Panc1 (cell line): ENCODE data around the gene DPH2. TPM values are rescaled to one million over a fixed set of nuclear protein-coding genes. Genes with fewer than 3 reads are reported as not detected.

ENCODE experiments used
- ATAC-seq: fragments of 200-7000 bp; cut with Tn5 transposase; 2 replicates; pipeline ENCODE4 v1.9.1; 2020; ENCODE audit warnings: mild to moderate bottlenecking, moderate library complexity
- BruUV-seq: library from RNA; stranded (reverse); fragments of 400-500 nt; replicated peaks from 2 replicates; lab custom pipeline; 2021; lab: Mats Ljungman, UMichigan
- CTCF ChIA-PET: fragments of 300-600 bp; sonication (Branson Sonifier 250); formaldehyde crosslinking; loops from one replicate; lab custom pipeline; 2022; ENCODE audit warnings: antibody characterized with exemption; lab: Charles Lee
- POLR2A ChIA-PET: fragments of 300-600 bp; sonication (Branson Sonifier 250); formaldehyde crosslinking; loops from one replicate; lab custom pipeline; 2022; ENCODE audit warnings: antibody characterized with exemption; lab: Charles Lee
- DNase-seq: peaks from one replicate; pipeline ENCODE4 v3.0.0-alpha.2; 2010; ENCODE audit warnings: low read depth, low spot score
- H3K27ac ChIP-seq: 2 replicates; pipeline ENCODE4 v1.5.1; 2011; ENCODE audit warnings: mild to moderate bottlenecking, low read length, inconsistent platforms
- H3K27me3 ChIP-seq: fragments of 200-500 bp; sonication (Bioruptor generic); 2 replicates; pipeline ENCODE4 v1.6.0; 2014; ENCODE audit warnings: low read length, inconsistent platforms; ENCODE audit not compliant: control insufficient read depth, insufficient read depth
- H3K36me3 ChIP-seq: fragments of 200-500 bp; sonication (Bioruptor generic); 2 replicates; pipeline ENCODE4 v1.5.1; 2014; ENCODE audit warnings: inconsistent platforms, mild to moderate bottlenecking, low read length, moderate library complexity; ENCODE audit not compliant: control insufficient read depth, insufficient read depth
- H3K4me1 ChIP-seq: 2 replicates; pipeline ENCODE4 v1.5.1; 2011; ENCODE audit warnings: inconsistent platforms, mild to moderate bottlenecking, low read length, moderate library complexity; ENCODE audit not compliant: control insufficient read depth, insufficient read depth
- H3K4me3 ChIP-seq, 2 experiments: 2 replicates each; pipeline ENCODE4 v1.5.1; 2011 to 2012; ENCODE audit warnings: low read depth in 2 of 2, low read length in 2 of 2, mild to moderate bottlenecking in 2 of 2, inconsistent platforms in 1 of 2, moderate library complexity in 1 of 2
- H3K9me3 ChIP-seq: fragments of 200-500 bp; sonication (Bioruptor generic); 2 replicates; pipeline ENCODE4 v1.5.1; 2014; ENCODE audit warnings: low read depth, mild to moderate bottlenecking, inconsistent platforms, low read length, moderate library complexity; ENCODE audit not compliant: control insufficient read depth, insufficient read depth
- POLR2AphosphoS5 ChIP-seq: IDR thresholded peaks from 2 replicates; pipeline ENCODE4 v1.6.1; 2012; ENCODE audit warnings: mild to moderate bottlenecking, low read depth, low read length, moderate library complexity
- REST ChIP-seq, 2 experiments: IDR thresholded peaks; 2 replicates each; pipeline ENCODE4 v1.6.1; 2011 to 2012; ENCODE audit warnings: low read depth in 2 of 2, control low read depth in 1 of 2, low read length in 1 of 2, mild to moderate bottlenecking in 1 of 2, moderate library complexity in 1 of 2; ENCODE audit not compliant: insufficient read depth in 1 of 2
- SIN3A ChIP-seq: IDR thresholded peaks from 2 replicates; pipeline ENCODE4 v1.6.1; 2012; ENCODE audit warnings: low read depth, mild to moderate bottlenecking, low read length, moderate library complexity, borderline replicate concordance; ENCODE audit not compliant: insufficient read depth
- TCF7L2 ChIP-seq: IDR thresholded peaks from 2 replicates; pipeline ENCODE4 v1.6.1; 2011; ENCODE audit warnings: mild to moderate bottlenecking, low read depth, low read length, inconsistent platforms
- in situ Hi-C: cut with HindIII; loops from 2 replicates; pipeline ENCODE4 v1.10.0; 2016; ENCODE audit warnings: low sequenced_read_pairs, low pct_unique_long_range_greater_than_20kb
- intact Hi-C: fragments of 100-400 bp; cut with micrococcal nuclease; formaldehyde crosslinking; loops from one replicate; pipeline ENCODE4 v1.10.0; 2022; ENCODE audit not compliant: unreplicated experiment
- total RNA-seq: library from RNA; stranded (reverse); gene quantifications from one replicate; pipeline ENCODE4 v1.2.1, GENCODE V29; 2021; ENCODE audit not compliant: unreplicated experiment
- TF ChIP-seq, protein P1 (sequence below): fragments of 450-650 bp; IDR thresholded peaks from 2 replicates; pipeline ENCODE4 v1.5.1; 2017; ENCODE audit warnings: mild to moderate bottlenecking

DPH2 gene
- total RNA-seq, 1 experiment from 2014 or later, result 76.0 TPM

- peak overlapping the region; percentile 89 for H3K27ac ChIP-seq
- no TSS peak for BruUV-seq
- DNase-seq (no peak), ATAC-seq (no peak)
- peak overlapping the region; percentile 80 to 85 for H3K4me3 ChIP-seq
- no peaks in the 10 kb centered on the region for H3K9me3 ChIP-seq
- peaks cover 9% of the 10 kb centered on the region; the same call in 1 of the 2 replicates for H3K36me3 ChIP-seq
- in situ Hi-C loops (no loop called here), intact Hi-C loops (no loop called here)
- ChIA-PET CTCF (interaction anchor here (0.5 kb wide), 1 partner anchor 1614 kb away, joined by 10 read pairs; no protein-coding TSS in a partner anchor), POLR2A (interaction anchor here (0.6 kb wide), 1 partner anchor 17 kb away, joined by 5 read pairs; no protein-coding TSS in a partner anchor)
- no peaks in the 10 kb centered on the region for H3K27me3 ChIP-seq
- peaks cover 48% of the 10 kb centered on the region for H3K4me1 ChIP-seq
- no peak for TF ChIP-seq POLR2AphosphoS5
- TF ChIP-seq, protein P1, sequence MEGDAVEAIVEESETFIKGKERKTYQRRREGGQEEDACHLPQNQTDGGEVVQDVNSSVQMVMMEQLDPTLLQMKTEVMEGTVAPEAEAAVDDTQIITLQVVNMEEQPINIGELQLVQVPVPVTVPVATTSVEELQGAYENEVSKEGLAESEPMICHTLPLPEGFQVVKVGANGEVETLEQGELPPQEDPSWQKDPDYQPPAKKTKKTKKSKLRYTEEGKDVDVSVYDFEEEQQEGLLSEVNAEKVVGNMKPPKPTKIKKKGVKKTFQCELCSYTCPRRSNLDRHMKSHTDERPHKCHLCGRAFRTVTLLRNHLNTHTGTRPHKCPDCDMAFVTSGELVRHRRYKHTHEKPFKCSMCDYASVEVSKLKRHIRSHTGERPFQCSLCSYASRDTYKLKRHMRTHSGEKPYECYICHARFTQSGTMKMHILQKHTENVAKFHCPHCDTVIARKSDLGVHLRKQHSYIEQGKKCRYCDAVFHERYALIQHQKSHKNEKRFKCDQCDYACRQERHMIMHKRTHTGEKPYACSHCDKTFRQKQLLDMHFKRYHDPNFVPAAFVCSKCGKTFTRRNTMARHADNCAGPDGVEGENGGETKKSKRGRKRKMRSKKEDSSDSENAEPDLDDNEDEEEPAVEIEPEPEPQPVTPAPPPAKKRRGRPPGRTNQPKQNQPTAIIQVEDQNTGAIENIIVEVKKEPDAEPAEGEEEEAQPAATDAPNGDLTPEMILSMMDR, result no peak
- TF ChIP-seq TCF7L2, result no peak
- no peak for TF ChIP-seq REST (IDR thresholded peaks at IDR 0.05; ENCODE audit: insufficient read depth in 1 of 2, low read depth in 2 of 2, low read length in 1 of 2)
- no peak for TF ChIP-seq SIN3A
Observed at GRCh38 chr1:43976045-43976444, 6.2 kb downstream of the DPH2 start.

GRCh38 chr1:43976890-43977289, 7.1 kb downstream of the DPH2 start:
- ATAC-seq (no peak), DNase-seq (no peak)
- ChIA-PET CTCF (no interaction called here), POLR2A (no interaction called here)
- Histone ChIP-seq H3K4me3 (no peak overlapping the region), H3K27me3 (no peaks in the 10 kb centered on the region), H3K27ac (no peak overlapping the region), H3K4me1 (peaks cover 44% of the 10 kb centered on the region), H3K36me3 (peaks cover 6% of the 10 kb centered on the region; the same call in 1 of the 2 replicates), H3K9me3 (no peaks in the 10 kb centered on the region)
- no TSS peak for BruUV-seq
- in situ Hi-C loops, result no loop called here
- TF ChIP-seq TCF7L2 (no peak), POLR2AphosphoS5 (no peak), SIN3A (no peak), REST (IDR thresholded peaks at IDR 0.05; ENCODE audit: insufficient read depth in 1 of 2, low read depth in 2 of 2, low read length in 1 of 2) (no peak)
- TF ChIP-seq, protein P1, result no peak
- intact Hi-C loops, result no loop called here
